ENCODE results near the gene TRIM49D2.
A peak's percentile ranks its signal among the peaks of the same experiment; 100 is the strongest.
"Not testable (repeated sequence)": the region's sequence is repeated elsewhere in the genome, so short reads cannot be mapped to it uniquely, and the experiment has no call there.

Gene TRIM49D2

GRCh38 chr11:89923764-89924163, at the start of gene TRIM49D2:
Gene TRIM49D2, plus strand, starts transcription at chr11:89924064. Its CDS starts 2,698 bp downstream, at chr11:89926762.
- DNase-seq (ENCODE audit: low read depth): not testable (repeated sequence)

DNA sequence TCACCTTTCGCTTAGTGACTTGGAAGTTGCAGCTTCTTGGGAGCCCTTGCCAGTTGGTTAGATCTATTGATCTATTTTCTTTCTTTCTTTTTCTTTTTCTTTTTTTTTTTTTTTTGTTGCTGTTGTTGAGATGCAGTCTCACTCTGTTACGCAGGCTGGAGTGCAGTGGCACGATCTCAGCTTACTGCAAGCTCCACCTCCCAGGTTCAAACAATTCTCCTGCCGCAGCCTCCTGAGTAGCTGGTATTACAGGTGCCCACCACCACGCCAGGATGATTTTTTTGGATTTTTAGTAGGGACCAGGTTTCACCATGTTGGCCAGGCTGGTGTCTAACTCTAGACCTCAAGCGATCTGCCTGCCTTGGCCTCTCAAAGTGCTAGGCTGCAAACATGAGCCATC, 46.4 kb upstream of the TRIM49D2 start:
- DNase-seq (ENCODE audit: low read depth): not testable (repeated sequence)

DNA sequence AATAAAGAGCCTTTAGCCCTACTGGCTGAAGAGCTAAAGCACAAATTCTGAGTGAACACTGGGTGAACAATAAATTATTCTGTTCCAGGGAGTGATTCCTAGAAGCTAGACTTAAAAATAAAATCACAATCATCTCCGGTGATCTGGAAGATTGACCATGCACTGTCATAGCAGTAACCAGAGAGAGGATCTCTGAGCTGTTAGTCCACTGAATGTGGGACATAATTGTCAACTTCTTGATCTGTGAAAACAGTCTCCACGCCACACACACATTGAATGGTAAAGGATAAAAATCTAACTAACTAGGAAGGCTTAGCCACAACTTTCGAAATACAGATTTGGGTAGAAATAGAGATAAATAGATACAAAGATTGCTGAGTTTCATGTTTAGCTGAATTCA, 30.6 kb upstream of the TRIM49D2 start:
- not testable (repeated sequence) for DNase-seq (ENCODE audit: low read depth)

DNA sequence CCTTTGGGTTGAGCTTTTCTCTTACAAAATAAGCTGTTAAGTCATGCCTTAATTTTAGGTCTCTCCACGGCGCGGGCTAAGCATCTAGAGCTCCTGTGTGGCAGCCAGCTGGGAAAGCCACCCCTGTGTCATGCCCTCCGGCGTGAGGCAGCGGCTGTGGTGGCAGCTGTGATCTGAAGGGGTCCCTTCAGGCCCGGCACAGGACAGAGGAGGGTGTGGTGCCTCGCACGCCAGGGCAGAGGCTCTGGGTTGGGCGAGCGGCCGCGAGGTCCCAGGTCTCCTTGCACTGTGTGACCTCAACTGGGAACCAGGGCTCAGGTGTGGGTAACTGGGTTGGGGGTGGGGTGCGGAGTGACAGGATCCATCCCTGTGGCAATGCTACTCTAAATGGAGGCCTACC, 23.1 kb upstream of the TRIM49D2 start:
- not testable (repeated sequence) for DNase-seq (ENCODE audit: low read depth)

DNA sequence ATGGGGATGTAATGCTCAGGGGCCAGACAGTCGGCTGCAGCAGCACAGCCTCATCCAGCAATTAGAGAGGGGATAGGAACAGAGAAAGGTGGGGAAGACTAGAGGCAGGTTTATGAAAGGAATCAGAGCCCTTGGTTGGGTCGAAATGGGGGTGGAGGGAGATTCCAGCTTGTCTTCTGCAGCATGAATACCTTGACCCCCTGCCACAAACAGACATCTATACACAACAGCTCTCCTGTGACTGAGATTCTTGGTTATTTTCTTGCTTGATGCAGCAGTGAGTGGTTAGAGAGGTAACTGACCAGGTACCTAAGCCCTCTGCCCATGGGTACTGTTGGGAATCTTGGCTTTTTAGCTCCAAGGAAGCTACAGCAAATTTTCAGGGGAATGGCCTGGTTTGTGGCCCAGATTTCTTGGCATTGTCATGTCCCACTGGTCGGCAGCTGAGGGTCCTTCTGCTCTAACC, 1.6 kb upstream of the TRIM49D2 start, which contains the start of gene TRIM49D1:
Gene TRIM49D1 (minus strand): TSS at position 51 of the 466 bp plus-strand sequence. CDS start 4,535 bp downstream, outside the sequence.
- peak; percentile 0 for DNase-seq (ENCODE audit: low read depth)

DNA sequence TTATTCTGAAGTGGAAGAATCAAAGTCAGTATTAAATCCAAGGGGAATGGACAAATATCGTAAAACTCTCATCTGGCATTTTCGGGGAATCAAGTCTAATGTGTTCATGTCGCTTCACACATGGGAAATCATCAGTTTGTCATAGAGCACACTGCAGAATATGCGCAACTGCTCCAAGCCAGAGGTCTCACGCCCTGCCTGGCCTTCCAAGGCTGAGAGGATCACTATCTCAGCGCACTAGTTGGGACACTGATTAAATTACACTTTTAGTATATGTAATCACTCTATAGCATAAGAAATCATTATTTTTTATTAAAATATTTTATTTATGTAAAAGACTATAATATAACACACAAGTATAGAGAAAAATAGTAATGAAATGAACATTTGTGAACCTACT, 37.0 kb downstream of the TRIM49D2 start:
- DNase-seq (ENCODE audit: low read depth): not testable (repeated sequence)

GRCh38 chr11:89965737-89966136, 41.9 kb downstream of the TRIM49D2 start, which contains the start of gene TRIM64:
Gene TRIM64, plus strand, starts transcription at chr11:89966037. Its CDS starts 2,467 bp downstream, at chr11:89968504.
- DNase-seq (ENCODE audit: low read depth): not testable (repeated sequence)
